Measurements from ENCODE around the gene ATXN2L. TPM values are rescaled to one million over a fixed set of nuclear protein-coding genes. Genes with fewer than 3 reads are reported as not detected.
"Not testable (repeated sequence)": the region's sequence is repeated elsewhere in the genome, so short reads cannot be mapped to it uniquely, and the experiment has no call there.

ATXN2L gene
- total RNA-seq, 1 experiment from 2014 or later = 309 TPM

GRCh38 chr16:28820016-28820415 lies 2.8 kb upstream of the ATXN2L start:
- no peaks in the 10 kb centered on the region for H3K79me1 ChIP-seq (ENCODE audit: insufficient read depth, low read depth, low read length, poor library complexity, severe bottlenecking)
- H3T11ph ChIP-seq (ENCODE audit: low read length) = no peak overlapping the region
- no peak overlapping the region for H3K9ac ChIP-seq (ENCODE audit: extremely low read depth, insufficient read length, low read length)
- Mint-ChIP-seq H3K9me3 (peaks cover 2 to 5% of the 10 kb centered on the region in 2 experiments; a peak in 3 of 5 replicates), H3K36me3 (ENCODE audit: insufficient read depth in 1 of 3, low read depth in 3 of 3) (peaks cover 5 to 20% (median 20%) of the 10 kb centered on the region in 3 experiments; a peak in 6 of 7 replicates), H3K4me3 (peak overlapping the region in 1 of 2 experiments; percentile 35; a peak in 1 of 5 replicates), H3K27ac (peak overlapping the region in 1 of 3 experiments; percentile 31; a peak in 1 of 7 replicates), H3K27me3 (ENCODE audit: low read depth) (no peaks in the 10 kb centered on the region; the same call in 1 of the 2 replicates), H3K4me1 (peaks cover 20 to 21% of the 10 kb centered on the region in 2 experiments)
- H3K9me3 ChIP-seq (ENCODE audit: control insufficient read depth, low read depth, low read length) = no peaks in the 10 kb centered on the region
- no peak overlapping the region for H2AK5ac ChIP-seq (ENCODE audit: insufficient read length, low read length)
- H3K27me3 ChIP-seq (ENCODE audit: insufficient read depth, low read length) = no peaks in the 10 kb centered on the region
- no peak overlapping the region for H4K8ac ChIP-seq (replicated peaks; ENCODE audit: insufficient read length, low read depth, low read length)
- H2BK15ac ChIP-seq (ENCODE audit: low read depth, low read length) = no peak overlapping the region
- no peak overlapping the region for H3K23ac ChIP-seq (ENCODE audit: insufficient read length, low read depth, low read length)
- H3K27ac ChIP-seq (ENCODE audit: insufficient read length, low read depth, low read length) = no peak overlapping the region
- H4K20me1 ChIP-seq (ENCODE audit: control insufficient read depth, insufficient read depth, insufficient read length) = no peaks in the 10 kb centered on the region
- no peak overlapping the region for H2BK20ac ChIP-seq (ENCODE audit: low read depth, low read length, poor library complexity, severe bottlenecking)
- peaks cover 7% of the 10 kb centered on the region; the same call in 1 of the 2 replicates for H3K79me2 ChIP-seq (ENCODE audit: insufficient read depth, low read length)
- no peak overlapping the region for H4K91ac ChIP-seq (ENCODE audit: insufficient read length, low read depth, low read length)
- no peaks in the 10 kb centered on the region for H3K4me1 ChIP-seq (ENCODE audit: insufficient read depth, low read length)
- no peak overlapping the region for H3K4me2 ChIP-seq (ENCODE audit: insufficient read depth, insufficient read length, low read length)
- H2BK120ac ChIP-seq (ENCODE audit: low read depth, low read length, poor library complexity, severe bottlenecking) = no peak overlapping the region
- no peak overlapping the region for H4K5ac ChIP-seq (ENCODE audit: insufficient read length, low read depth, low read length)
- WGBS (ENCODE audit: extremely low coverage, insufficient read length, low lambda C conversion rate) = no CpG with 5 or more reads among the region's 5 CpGs
- peaks cover 6% of the 10 kb centered on the region for H3K23me2 ChIP-seq (ENCODE audit: insufficient read length, low read depth, low read length, poor library complexity, severe bottlenecking)
- no peak overlapping the region for H2BK12ac ChIP-seq (ENCODE audit: insufficient read length, low read depth, low read length)
- no peak overlapping the region for H3K56ac ChIP-seq (ENCODE audit: insufficient read length, low read depth, low read length)
- no peak overlapping the region for H3K18ac ChIP-seq (ENCODE audit: insufficient read length, low read depth, low read length)
- H3K14ac ChIP-seq (ENCODE audit: insufficient read depth, low read length) = no peak overlapping the region
- no peak overlapping the region for H2BK5ac ChIP-seq (ENCODE audit: insufficient read length, low read length)
- no peak for TF ChIP-seq CTCF (conservative IDR thresholded peaks at IDR 0.05)
- H3K4ac ChIP-seq (ENCODE audit: low read depth, low read length) = no peak overlapping the region
- no peak overlapping the region for H2AFZ ChIP-seq (ENCODE audit: low read length)
- DNase-seq = no peak

GRCh38 chr16:28820546-28820945 lies 2.3 kb upstream of the ATXN2L start:
- not testable (repeated sequence) for H3K23ac ChIP-seq (ENCODE audit: insufficient read length, low read depth, low read length); H3K56ac ChIP-seq (ENCODE audit: insufficient read length, low read depth, low read length); H2BK12ac ChIP-seq (ENCODE audit: insufficient read length, low read depth, low read length); H2BK15ac ChIP-seq (ENCODE audit: low read depth, low read length); H3K9me3 ChIP-seq (ENCODE audit: control insufficient read depth, low read depth, low read length); H3K14ac ChIP-seq (ENCODE audit: insufficient read depth, low read length); H4K20me1 ChIP-seq (ENCODE audit: control insufficient read depth, insufficient read depth, insufficient read length); H3K27ac ChIP-seq (ENCODE audit: insufficient read length, low read depth, low read length); H4K5ac ChIP-seq (ENCODE audit: insufficient read length, low read depth, low read length); H3K9me3 Mint-ChIP-seq; H2BK5ac ChIP-seq (ENCODE audit: insufficient read length, low read length); H3K79me1 ChIP-seq (ENCODE audit: insufficient read depth, low read depth, low read length, poor library complexity, severe bottlenecking); H4K91ac ChIP-seq (ENCODE audit: insufficient read length, low read depth, low read length); H3T11ph ChIP-seq (ENCODE audit: low read length); H3K18ac ChIP-seq (ENCODE audit: insufficient read length, low read depth, low read length); H2BK20ac ChIP-seq (ENCODE audit: low read depth, low read length, poor library complexity, severe bottlenecking); H3K27me3 ChIP-seq (ENCODE audit: insufficient read depth, low read length); DNase-seq; H2AFZ ChIP-seq (ENCODE audit: low read length); H3K27me3 Mint-ChIP-seq (ENCODE audit: low read depth); H3K4me3 Mint-ChIP-seq; H3K4ac ChIP-seq (ENCODE audit: low read depth, low read length); H2BK120ac ChIP-seq (ENCODE audit: low read depth, low read length, poor library complexity, severe bottlenecking); H4K8ac ChIP-seq (replicated peaks; ENCODE audit: insufficient read length, low read depth, low read length); H2AK5ac ChIP-seq (ENCODE audit: insufficient read length, low read length); H3K4me1 ChIP-seq (ENCODE audit: insufficient read depth, low read length); H3K9ac ChIP-seq (ENCODE audit: extremely low read depth, insufficient read length, low read length); H3K23me2 ChIP-seq (ENCODE audit: insufficient read length, low read depth, low read length, poor library complexity, severe bottlenecking); H3K79me2 ChIP-seq (ENCODE audit: insufficient read depth, low read length); H3K4me2 ChIP-seq (ENCODE audit: insufficient read depth, insufficient read length, low read length)
- Mint-ChIP-seq H3K27ac (peak overlapping the region in 1 of 3 experiments; percentile 58; a peak in 2 of 7 replicates), H3K4me1 (peaks cover 23 to 26% of the 10 kb centered on the region in 2 experiments), H3K36me3 (ENCODE audit: insufficient read depth in 1 of 3, low read depth in 3 of 3) (peaks cover 11 to 25% (median 25%) of the 10 kb centered on the region in 3 experiments; a peak in 6 of 7 replicates)
- WGBS (ENCODE audit: extremely low coverage, insufficient read length, low lambda C conversion rate) = no CpG with 5 or more reads among the region's 13 CpGs

All from H9 (cell line).